Activated effector memory CD4-positive, alpha-beta T cell treated with Interleukin-2 at 50 U/mL for 16 hours (primary cell): ENCODE measurements around the gene KRTAP5-10.
"Not testable (repeated sequence)": the region's sequence is repeated elsewhere in the genome, so short reads cannot be mapped to it uniquely, and the experiment has no call there.

Source experiments
- DNase-seq: peaks from one replicate; pipeline ENCODE4 v3.0.0-alpha.2; 2020

Gene KRTAP5-10

GRCh38 chr11:71613931-71614330, 48.6 kb downstream of the KRTAP5-10 start:
- DNase-seq, result not testable (repeated sequence)

- DNase-seq, result not testable (repeated sequence)
Measured at GRCh38 chr11:71614366-71614917, 49.1 kb downstream of the KRTAP5-10 start.

- DNase-seq, result not testable (repeated sequence)
Measured at GRCh38 chr11:71615003-71615402, 49.6 kb downstream of the KRTAP5-10 start.
